Activated naive CD8-positive, alpha-beta T cell (primary cell): Measurements from ENCODE around the gene YIPF5.
A peak's percentile ranks its signal among the peaks of the same experiment; 100 is the strongest.

Experiments
- H3K27ac Mint-ChIP-seq: one replicate; pipeline ENCODE4 v1.8.0; 2021; ENCODE audit warnings: mixed read lengths
- H3K27me3 Mint-ChIP-seq: one replicate; pipeline ENCODE4 v1.8.0; 2021; ENCODE audit warnings: mixed read lengths
- H3K36me3 Mint-ChIP-seq: one replicate; pipeline ENCODE4 v1.8.0; 2021; ENCODE audit warnings: mixed read lengths
- H3K4me1 Mint-ChIP-seq: one replicate; pipeline ENCODE4 v1.8.0; 2021; ENCODE audit warnings: low read depth, mixed read lengths
- H3K4me3 Mint-ChIP-seq: one replicate; pipeline ENCODE4 v1.8.0; 2021; ENCODE audit warnings: mild to moderate bottlenecking, mixed read lengths
- H3K9me3 Mint-ChIP-seq: one replicate; pipeline ENCODE4 v1.8.0; 2021; ENCODE audit warnings: low read depth, mixed read lengths

YIPF5 gene

GRCh38 chr5:144170276-144171024, at the start of gene YIPF5, which contains the start of gene KCTD16:
Gene YIPF5, minus strand, starts transcription at chr5:144170659. Its CDS starts 704 bp downstream, at chr5:144169955.
Gene KCTD16, plus strand, starts transcription at chr5:144170873.
- Mint-ChIP-seq H3K9me3 (no peaks in the 10 kb centered on the region), H3K4me3 (peak within 1 kb of the TSS; percentile 98), H3K27me3 (no peaks in the 10 kb centered on the region), H3K36me3 (peaks cover 6% of the 10 kb centered on the region), H3K27ac (peak within 1 kb of the TSS; percentile 91), H3K4me1 (peaks cover 54% of the 10 kb centered on the region)

GRCh38 chr5:144219869-144220268, 49.4 kb upstream of the YIPF5 start:
- Mint-ChIP-seq H3K27ac (no peak overlapping the region), H3K4me3 (no peak overlapping the region), H3K9me3 (no peaks in the 10 kb centered on the region), H3K36me3 (no peaks in the 10 kb centered on the region), H3K27me3 (peaks cover 17% of the 10 kb centered on the region), H3K4me1 (no peaks in the 10 kb centered on the region)

GRCh38 chr5:144210655-144211054, 40.2 kb upstream of the YIPF5 start:
- H3K36me3 Mint-ChIP-seq, result no peaks in the 10 kb centered on the region
- H3K9me3 Mint-ChIP-seq, result no peaks in the 10 kb centered on the region
- no peak overlapping the region for H3K4me3 Mint-ChIP-seq
- no peak overlapping the region for H3K27ac Mint-ChIP-seq
- H3K4me1 Mint-ChIP-seq, result no peaks in the 10 kb centered on the region
- H3K27me3 Mint-ChIP-seq, result peaks cover 29% of the 10 kb centered on the region

- Mint-ChIP-seq H3K4me1 (peaks cover 2% of the 10 kb centered on the region), H3K9me3 (no peaks in the 10 kb centered on the region), H3K27ac (no peak overlapping the region), H3K36me3 (no peaks in the 10 kb centered on the region), H3K27me3 (peaks cover 30% of the 10 kb centered on the region), H3K4me3 (no peak overlapping the region)
These were observed 38.9 kb upstream of the YIPF5 start for GRCh38 chr5:144209361-144209760.

- Mint-ChIP-seq H3K36me3 (no peaks in the 10 kb centered on the region), H3K9me3 (no peaks in the 10 kb centered on the region), H3K27ac (no peak overlapping the region), H3K27me3 (peaks cover 26% of the 10 kb centered on the region), H3K4me3 (no peak overlapping the region), H3K4me1 (peaks cover 2% of the 10 kb centered on the region)
These were observed 37.5 kb upstream of the YIPF5 start for GRCh38 chr5:144207875-144208444.

- H3K36me3 Mint-ChIP-seq, result no peaks in the 10 kb centered on the region
- peaks cover 2% of the 10 kb centered on the region for H3K4me1 Mint-ChIP-seq
- H3K4me3 Mint-ChIP-seq, result no peak overlapping the region
- H3K27me3 Mint-ChIP-seq, result peaks cover 27% of the 10 kb centered on the region
- H3K9me3 Mint-ChIP-seq, result no peaks in the 10 kb centered on the region
- no peak overlapping the region for H3K27ac Mint-ChIP-seq
These were observed 35.7 kb upstream of the YIPF5 start for GRCh38 chr5:144206141-144206540.

- H3K4me1 Mint-ChIP-seq, result peaks cover 2% of the 10 kb centered on the region
- no peak overlapping the region for H3K4me3 Mint-ChIP-seq
- no peaks in the 10 kb centered on the region for H3K36me3 Mint-ChIP-seq
- no peaks in the 10 kb centered on the region for H3K9me3 Mint-ChIP-seq
- H3K27me3 Mint-ChIP-seq, result peaks cover 27% of the 10 kb centered on the region
- H3K27ac Mint-ChIP-seq, result no peak overlapping the region
These were observed 34.7 kb upstream of the YIPF5 start for GRCh38 chr5:144205141-144205551.

- H3K36me3 Mint-ChIP-seq, result no peaks in the 10 kb centered on the region
- H3K27ac Mint-ChIP-seq, result no peak overlapping the region
- peaks cover 2% of the 10 kb centered on the region for H3K4me1 Mint-ChIP-seq
- no peak overlapping the region for H3K4me3 Mint-ChIP-seq
- H3K27me3 Mint-ChIP-seq, result peaks cover 29% of the 10 kb centered on the region
- no peaks in the 10 kb centered on the region for H3K9me3 Mint-ChIP-seq
These were observed 33.5 kb upstream of the YIPF5 start for GRCh38 chr5:144203750-144204596.

GRCh38 chr5:144202726-144203125, 32.3 kb upstream of the YIPF5 start:
- no peaks in the 10 kb centered on the region for H3K9me3 Mint-ChIP-seq
- H3K36me3 Mint-ChIP-seq, result no peaks in the 10 kb centered on the region
- H3K27ac Mint-ChIP-seq, result no peak overlapping the region
- H3K27me3 Mint-ChIP-seq, result peaks cover 31% of the 10 kb centered on the region
- no peak overlapping the region for H3K4me3 Mint-ChIP-seq
- H3K4me1 Mint-ChIP-seq, result peaks cover 2% of the 10 kb centered on the region

GRCh38 chr5:144202072-144202471, 31.6 kb upstream of the YIPF5 start:
- peaks cover 2% of the 10 kb centered on the region for H3K4me1 Mint-ChIP-seq
- peaks cover 26% of the 10 kb centered on the region for H3K27me3 Mint-ChIP-seq
- H3K27ac Mint-ChIP-seq, result no peak overlapping the region
- no peaks in the 10 kb centered on the region for H3K9me3 Mint-ChIP-seq
- H3K36me3 Mint-ChIP-seq, result no peaks in the 10 kb centered on the region
- H3K4me3 Mint-ChIP-seq, result no peak overlapping the region

GRCh38 chr5:144201588-144201987, 31.1 kb upstream of the YIPF5 start:
- Mint-ChIP-seq H3K4me1 (peaks cover 2% of the 10 kb centered on the region), H3K36me3 (no peaks in the 10 kb centered on the region), H3K9me3 (no peaks in the 10 kb centered on the region), H3K27me3 (peaks cover 22% of the 10 kb centered on the region), H3K27ac (no peak overlapping the region), H3K4me3 (no peak overlapping the region)

GRCh38 chr5:144198386-144198785, 27.9 kb upstream of the YIPF5 start:
- Mint-ChIP-seq H3K9me3 (no peaks in the 10 kb centered on the region), H3K27ac (no peak overlapping the region), H3K4me1 (no peaks in the 10 kb centered on the region), H3K36me3 (no peaks in the 10 kb centered on the region), H3K27me3 (peaks cover 11% of the 10 kb centered on the region), H3K4me3 (no peak overlapping the region)

GRCh38 chr5:144196612-144197011, 26.2 kb upstream of the YIPF5 start:
- no peaks in the 10 kb centered on the region for H3K36me3 Mint-ChIP-seq
- H3K27me3 Mint-ChIP-seq, result peaks cover 10% of the 10 kb centered on the region
- H3K4me1 Mint-ChIP-seq, result no peaks in the 10 kb centered on the region
- H3K27ac Mint-ChIP-seq, result no peak overlapping the region
- no peak overlapping the region for H3K4me3 Mint-ChIP-seq
- no peaks in the 10 kb centered on the region for H3K9me3 Mint-ChIP-seq

GRCh38 chr5:144195448-144195847, 25.0 kb upstream of the YIPF5 start:
- H3K4me3 Mint-ChIP-seq, result no peak overlapping the region
- peaks cover 6% of the 10 kb centered on the region for H3K27me3 Mint-ChIP-seq
- H3K9me3 Mint-ChIP-seq, result no peaks in the 10 kb centered on the region
- H3K36me3 Mint-ChIP-seq, result no peaks in the 10 kb centered on the region
- no peak overlapping the region for H3K27ac Mint-ChIP-seq
- no peaks in the 10 kb centered on the region for H3K4me1 Mint-ChIP-seq

- H3K4me1 Mint-ChIP-seq, result peaks cover 11% of the 10 kb centered on the region
- peaks cover 3% of the 10 kb centered on the region for H3K27me3 Mint-ChIP-seq
- H3K9me3 Mint-ChIP-seq, result no peaks in the 10 kb centered on the region
These were observed 23.7 kb upstream of the YIPF5 start for GRCh38 chr5:144194144-144194543.

More at GRCh38 chr5:144194144-144194543, 23.7 kb upstream of the YIPF5 start:
- Mint-ChIP-seq H3K36me3 (no peaks in the 10 kb centered on the region), H3K4me3 (no peak overlapping the region), H3K27ac (no peak overlapping the region)
